HG02852 (cell line): ENCODE measurements around the gene PDGFD.
A peak's percentile ranks its signal among the peaks of the same experiment; 100 is the strongest.

Experiments used
- ATAC-seq: cut with Tn5 transposase; IDR thresholded peaks from one replicate; pipeline ENCODE4 v1.9.1; 2021; ENCODE audit warnings: mild to moderate bottlenecking, moderate library complexity; ENCODE audit not compliant: unreplicated experiment

The PDGFD gene

DNA sequence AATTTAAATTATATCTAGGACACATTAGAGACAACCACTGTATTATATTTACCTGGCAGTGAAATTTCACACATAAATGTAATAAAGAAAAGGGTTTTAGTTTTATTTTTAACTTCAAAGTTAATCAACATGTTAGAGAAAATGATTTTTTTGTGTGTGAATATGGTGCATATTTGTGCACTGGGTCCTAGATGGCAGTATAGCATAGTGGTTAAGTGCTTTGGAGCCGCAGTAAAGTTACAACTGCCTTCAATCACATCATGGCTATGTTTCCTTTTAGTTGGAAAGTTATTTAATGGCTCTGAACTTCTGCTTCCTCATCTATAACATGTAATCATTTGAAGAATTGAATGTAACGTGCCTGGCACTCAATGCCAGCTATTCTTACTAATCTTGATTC is 236.4 kb downstream of the PDGFD start:
- no peak for ATAC-seq

DNA sequence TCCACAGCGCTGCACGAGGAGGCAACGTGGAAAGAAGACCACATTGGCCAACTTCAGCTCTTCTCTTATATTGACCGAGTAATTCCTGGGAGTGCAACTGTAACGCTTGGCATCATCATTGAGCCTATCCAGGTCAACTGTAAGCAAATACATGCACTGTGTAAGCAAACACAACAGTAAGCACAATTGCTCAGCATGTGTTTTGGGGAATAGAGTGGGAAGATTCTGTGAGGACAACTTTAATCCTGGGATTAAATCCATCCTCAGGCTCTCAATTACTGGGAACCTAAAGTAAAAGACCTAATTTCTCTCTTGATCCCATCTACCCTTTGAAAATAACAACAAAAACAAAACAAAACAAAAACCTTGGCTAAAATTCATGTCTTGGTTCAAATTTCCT is 237.0 kb downstream of the PDGFD start:
- no peak for ATAC-seq

DNA sequence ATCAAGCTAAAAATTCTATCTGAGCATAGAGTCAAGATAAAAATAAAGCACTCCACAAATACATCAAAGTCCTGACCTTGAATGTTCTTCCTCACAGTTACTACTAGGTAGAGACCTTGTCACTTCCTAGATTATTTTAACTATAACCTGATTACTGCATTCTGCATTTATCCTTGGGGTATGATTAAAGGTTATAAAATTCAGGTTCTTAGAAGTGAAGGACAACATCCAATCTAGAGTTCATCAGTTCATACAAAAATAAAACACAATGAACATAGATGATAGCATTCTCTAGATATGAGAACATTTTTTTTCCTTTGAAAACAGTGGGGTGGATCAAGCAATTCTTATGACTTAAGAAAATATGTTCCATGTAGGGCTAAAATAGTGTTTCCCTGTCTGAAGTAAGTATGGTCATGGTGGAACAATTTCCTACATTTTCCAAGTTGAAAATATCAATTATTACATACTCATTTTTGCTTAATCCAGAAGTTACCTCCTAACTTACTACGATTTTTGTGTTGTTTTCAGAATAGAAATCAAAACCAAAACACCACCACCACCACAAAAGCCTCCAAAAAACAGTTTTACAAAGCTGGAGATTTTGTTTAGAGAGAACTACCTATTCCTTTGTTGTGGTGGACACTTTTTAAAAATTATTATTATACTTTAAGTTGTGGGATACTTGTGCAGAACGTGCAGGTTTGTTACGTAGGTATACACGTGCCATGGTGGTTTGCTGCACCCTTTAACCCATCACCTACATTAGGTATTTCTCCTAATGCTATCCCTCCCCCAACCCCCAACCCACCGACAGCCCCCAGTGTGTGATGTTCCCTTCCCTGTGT is 239.6 kb downstream of the PDGFD start:
- ATAC-seq: no peak

DNA sequence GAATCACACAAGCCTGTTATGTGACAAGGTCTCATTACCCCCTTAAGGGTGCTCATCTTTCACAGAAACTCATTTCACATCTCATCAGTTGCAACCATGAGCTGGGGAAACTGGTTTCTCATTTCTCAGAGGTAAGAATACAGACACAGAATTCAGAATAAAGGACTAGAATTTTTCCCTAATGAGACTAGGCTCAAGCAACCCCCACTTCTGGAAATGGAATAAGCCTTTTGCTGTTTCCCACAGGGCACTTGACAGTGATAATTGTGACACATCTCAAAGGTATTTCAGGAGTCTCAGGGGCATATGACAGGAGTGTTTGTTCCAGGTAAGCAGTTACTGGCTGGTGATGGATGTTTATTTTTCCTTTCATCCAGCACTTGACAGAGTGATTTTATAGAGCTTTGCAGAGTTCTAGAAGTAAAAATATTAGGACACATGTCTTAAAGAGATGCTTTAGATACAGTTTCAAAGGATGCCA is 240.5 kb downstream of the PDGFD start:
- ATAC-seq: peak; percentile 32

DNA sequence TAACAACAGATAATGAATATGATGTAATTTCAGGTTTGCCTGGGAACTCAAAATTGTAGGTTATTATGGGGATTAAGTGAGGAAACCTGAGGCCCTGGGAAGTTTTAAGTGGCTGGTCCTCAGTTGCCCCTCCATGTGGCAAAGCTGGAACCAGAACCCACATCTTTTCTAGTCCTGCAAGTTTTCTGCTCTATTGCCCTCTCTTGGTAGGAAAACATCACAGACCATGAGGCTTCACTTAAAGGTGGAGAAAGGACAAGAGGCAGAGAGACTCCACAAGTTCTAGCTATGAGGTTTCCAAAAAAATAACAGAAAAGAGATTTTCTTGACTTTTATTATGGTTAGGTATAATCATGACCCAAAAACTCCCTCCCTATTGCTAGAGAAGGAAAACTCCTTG is 243.0 kb downstream of the PDGFD start:
- no peak for ATAC-seq

DNA sequence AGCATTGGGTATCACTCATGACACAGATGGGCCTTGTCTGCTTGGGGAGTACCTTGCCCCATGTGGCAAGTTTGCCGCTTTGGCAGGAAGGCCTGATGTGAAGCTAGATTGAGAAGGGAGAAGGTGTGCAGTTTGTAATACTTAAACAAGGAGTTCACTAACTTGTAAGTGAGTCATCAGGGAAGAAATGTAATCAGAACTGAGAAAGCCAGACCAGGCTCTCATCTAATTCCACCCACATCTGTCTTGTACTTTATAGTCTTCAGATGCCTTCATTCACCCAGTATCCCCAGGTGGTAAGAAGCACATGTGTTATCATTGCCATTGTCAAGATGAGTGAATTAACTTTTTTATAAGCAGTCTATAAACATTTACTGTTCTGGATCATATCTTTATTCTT is 243.5 kb downstream of the PDGFD start:
- peak; percentile 53 for ATAC-seq

DNA sequence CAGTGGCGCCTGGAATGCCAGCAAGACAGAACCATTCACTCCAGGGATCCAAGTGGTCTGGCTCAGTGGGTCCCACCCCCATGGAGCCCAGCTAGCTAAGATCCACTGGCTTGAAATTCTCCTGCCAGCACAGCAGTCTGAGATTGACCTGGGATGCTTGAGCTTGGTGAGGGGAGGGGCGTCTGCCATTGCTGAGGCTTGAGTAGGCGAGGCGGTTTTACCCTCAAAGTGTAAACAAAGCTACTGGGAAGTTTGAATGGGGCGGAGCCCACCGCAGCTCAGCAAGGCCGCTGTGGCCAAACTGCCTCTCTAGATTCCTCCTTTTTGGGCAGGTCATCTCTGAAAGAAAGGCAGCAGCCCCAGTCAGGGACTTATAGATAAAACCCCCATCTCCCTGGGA is 253.2 kb downstream of the PDGFD start:
- ATAC-seq: no peak

DNA sequence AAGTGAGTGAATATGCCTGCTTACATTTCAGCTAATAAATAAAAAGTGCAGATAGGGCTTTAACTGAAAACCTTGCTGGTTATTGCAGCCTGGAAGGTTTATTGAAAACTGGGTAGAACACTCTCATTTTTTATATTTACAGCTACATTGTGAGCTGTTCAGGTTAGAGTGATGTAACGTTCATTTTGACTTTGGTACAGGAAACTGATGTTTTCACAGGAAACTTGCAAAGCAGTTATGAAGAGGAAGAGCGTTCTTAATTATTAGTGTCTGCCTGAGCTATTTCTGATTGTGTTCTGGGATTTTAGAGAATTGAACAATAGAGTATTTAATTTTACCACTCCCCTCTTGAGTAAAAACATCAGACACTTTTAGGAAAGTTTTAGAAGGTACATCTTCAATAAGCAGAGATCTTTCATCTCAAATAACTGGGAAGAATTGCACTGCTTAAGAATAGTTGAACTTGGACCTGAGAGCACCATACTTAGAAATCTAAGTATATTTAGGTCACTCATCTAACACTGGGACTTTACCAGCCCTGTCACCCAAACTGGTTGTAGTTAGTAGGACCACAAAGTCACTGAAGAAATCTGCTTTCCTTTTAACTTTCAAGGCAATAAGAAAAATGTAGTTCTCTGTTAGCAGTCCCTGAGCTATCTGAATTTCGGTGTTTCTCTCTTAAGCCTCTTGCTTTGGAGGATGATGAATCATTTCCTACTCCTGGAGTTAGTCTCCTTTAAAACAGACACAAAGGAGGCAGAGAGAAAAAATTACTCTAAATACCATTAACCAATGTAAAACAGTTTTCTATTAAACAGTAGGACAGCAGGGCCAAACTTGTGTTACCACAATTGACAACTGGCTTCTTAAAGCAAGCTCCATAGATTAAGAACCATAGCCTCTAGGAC is 256.1 kb downstream of the PDGFD start:
- no peak for ATAC-seq

DNA sequence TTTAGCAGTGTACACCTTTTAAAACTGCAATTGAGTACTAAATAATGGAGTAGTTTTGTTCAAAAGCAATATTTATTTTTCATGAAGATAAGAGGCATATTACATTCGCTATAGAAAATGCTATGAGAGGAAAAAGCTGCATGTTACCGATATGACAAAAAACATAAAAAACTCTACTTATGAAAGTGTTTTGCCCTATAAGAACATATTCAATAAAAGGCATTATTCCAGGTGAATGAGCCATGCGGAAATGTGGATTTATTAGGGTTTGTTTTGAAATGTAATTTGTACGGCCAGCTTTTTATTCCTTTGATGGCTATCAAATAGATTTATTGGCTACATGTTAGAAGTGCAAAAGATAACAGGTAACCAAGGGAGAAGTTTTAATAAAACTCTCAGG is 256.8 kb downstream of the PDGFD start:
- no peak for ATAC-seq

DNA sequence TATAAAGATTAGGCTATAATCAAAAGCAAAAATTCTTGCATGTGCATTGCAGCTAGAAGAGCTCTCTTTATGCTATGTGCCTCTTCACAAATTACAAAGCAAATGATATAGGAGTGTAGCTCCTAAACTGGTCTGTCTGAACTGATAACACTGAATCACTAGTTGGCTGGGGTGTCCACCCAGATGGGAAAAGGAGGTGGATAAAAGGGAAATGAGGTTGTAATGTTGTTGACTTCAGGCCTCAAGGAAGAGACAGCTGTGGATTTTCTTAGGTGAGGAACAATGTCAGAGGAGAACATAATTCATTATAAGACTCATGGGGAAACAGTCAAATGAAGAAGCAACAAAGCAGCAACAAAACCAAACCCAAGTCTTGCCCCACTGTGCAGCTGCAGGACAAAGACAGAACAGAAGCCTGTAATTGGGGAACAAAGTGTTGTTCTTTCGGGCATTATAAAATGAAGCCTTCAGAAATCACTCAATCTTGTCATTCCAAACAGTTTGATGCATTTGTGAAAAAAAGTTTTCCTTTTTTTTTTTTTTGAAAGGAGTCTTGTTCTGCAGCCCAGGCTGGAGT is 257.6 kb downstream of the PDGFD start:
- ATAC-seq: no peak

DNA sequence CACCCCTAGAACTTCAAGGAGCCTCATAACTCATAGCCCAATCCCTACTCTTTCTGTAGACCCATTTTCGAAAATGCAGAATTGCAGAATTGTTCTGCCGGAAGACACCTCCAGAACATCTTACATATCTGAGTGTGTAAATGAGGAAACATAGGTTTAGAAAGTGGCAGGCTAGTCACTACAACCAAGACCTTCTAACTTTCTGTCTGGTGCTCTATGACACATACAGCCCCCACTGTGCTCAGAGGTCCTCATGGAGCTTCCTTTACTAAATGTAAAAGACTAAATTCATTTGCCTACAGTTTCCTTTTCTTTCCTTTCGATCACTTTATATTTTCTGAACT is 259.7 kb downstream of the PDGFD start:
- ATAC-seq: peak; percentile 81

DNA sequence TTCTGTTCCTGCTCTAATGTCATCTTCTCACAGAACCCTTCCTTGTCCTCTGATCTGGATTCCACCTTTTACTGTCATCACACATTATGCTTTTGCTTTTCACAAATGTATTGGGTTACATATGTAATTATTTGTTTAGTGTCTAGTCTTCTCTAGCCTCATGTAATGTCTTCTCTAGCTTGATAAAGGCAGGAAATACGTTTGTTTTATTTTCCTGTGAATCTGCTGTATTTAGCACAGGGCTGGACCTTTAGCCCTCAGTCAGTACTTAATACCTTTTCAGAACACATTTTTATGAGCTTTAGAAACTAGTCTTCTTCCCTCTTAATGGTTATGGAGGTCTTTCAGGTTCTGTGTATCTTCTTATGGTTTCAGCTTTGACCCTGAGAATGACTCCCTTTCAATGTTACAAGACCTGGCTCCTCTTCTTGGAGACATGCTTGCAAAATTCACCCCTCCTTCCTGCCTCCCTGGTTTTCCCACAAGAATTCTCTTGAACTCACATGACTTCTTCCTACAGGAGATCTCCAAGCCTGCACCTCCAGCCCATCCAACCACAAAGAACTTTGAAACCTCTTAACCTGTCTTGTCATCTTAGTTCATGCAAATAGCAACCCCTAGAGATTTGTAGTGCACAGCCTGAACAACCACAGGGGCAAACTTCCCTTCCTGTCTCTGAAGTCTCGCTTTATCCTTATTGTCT is 260.2 kb downstream of the PDGFD start:
- ATAC-seq: peak; percentile 89

DNA sequence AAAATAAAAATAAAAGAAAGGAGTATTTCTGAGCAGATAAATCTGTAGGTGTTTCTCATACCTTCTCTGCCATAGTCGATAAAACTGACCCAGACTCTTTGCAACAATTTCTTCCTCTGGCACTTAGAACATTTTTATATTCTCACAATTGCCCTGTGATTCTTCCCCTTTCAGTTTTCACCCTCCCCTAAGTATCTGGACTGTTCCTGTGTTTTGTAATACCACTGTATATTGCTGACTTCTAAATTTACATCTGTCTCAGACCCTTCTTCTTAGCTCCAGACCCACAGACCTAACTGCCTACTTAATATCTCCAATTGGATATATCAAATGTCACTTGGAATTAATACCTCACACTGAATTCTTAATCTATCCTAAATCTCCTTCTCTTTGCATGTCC is 261.0 kb downstream of the PDGFD start:
- no peak for ATAC-seq

DNA sequence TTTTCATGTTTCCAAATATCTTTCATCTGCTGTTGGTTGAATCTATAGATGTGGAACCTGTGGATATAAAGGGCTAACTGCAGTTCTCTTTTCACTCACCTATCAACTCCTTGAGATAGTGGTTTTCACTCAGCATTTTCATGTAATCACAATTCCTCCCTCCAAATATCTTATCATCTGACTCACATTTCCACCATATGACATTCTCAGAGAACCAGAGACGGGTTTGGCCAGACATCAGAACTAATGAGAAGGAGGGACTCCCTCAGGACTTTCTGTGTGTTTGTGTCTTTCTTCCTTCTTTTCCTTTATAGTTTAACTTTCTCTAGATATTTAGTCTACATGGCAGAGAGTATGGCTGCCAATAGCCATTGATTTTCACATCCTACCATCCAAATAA is 262.3 kb downstream of the PDGFD start:
- no peak for ATAC-seq

DNA sequence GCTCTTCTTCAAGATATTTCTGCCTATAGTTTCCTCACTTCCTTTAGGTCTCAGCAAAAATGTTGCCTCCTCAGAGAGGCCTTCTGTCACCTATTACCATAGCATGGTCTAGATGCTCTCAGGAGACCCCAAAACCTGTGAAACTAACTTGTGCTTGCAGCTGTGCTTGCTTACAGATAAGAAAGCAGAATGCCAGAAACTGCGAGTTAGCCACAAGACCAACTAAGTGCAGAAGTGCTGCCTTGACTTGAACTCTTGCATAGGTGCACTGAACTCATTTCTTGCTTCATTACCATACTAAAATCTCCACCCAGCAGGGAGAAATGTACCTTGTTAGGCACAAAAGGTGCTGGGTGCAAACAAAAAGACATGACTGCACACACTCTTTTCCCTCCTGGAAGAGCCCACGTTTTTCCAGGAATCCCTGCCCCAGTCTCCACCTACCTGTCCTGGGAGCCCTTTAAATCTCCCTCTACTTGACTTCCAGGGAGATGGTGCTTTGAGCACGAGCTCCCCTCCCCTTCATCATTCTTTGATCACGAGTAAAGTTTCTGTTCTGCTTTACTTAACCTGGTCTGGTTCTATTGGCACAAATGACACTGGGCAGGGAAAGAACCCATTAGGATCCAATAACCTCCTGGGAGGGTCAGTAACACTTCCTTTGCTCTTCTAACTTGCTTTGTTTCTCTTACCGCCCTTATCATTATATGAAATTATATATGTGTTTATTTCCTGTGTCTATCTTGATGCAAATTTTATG is 265.2 kb downstream of the PDGFD start:
- peak; percentile 73 for ATAC-seq

DNA sequence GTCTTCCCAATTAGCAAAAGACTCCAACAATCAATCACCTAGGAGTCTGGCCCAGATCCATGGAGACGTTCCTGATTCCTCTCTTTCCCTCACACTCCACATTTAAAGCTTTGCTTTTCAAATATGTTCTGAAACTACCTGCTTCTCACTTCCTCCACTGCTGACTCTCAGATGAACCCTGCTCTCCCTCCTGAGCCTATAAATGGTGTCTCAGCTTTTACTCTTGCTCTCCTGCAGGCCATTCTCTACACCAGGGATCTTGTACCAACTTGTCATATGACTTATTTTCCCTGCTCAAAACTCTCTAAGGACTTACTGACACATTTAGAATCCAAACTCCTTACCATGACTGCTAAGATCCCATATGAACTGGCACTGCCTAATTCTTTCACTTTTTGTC is 265.9 kb downstream of the PDGFD start:
- ATAC-seq: peak; percentile 53

DNA sequence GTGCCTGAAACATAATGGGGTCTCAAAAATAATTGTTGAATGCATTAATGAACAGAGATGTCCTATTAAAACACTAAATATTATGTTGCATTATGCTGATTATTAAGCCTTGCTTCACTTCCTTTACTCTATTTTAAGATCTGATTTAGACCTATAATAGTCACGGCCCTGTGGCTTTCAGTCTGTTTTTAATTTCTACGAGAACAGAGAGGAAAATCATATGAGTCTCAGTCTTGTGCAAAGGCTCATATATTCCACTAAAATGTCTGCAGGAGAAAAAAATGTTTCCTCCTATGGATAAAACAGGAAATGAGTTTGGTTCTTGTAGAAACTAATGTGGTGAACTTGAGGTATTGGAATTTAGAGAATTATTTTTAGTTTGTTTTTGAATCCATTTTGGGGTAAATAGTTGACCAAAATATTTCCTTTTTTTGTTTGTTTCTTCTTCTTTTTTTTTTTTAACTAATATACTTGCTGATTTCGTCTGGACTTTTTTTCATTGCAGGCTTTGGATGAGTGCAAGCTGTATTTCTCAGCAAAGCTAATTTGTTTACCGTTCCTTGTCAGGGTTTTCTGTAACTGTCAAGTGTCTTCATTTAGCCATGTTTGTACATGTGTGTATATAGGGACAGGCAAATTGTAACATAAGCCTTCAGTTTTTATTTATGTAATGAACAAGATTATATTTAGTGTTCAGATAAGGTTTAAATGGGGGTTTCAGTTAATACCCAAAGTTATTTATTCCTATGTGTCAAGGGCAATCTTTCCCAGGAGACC is 266.6 kb downstream of the PDGFD start:
- ATAC-seq: peak; percentile 22

DNA sequence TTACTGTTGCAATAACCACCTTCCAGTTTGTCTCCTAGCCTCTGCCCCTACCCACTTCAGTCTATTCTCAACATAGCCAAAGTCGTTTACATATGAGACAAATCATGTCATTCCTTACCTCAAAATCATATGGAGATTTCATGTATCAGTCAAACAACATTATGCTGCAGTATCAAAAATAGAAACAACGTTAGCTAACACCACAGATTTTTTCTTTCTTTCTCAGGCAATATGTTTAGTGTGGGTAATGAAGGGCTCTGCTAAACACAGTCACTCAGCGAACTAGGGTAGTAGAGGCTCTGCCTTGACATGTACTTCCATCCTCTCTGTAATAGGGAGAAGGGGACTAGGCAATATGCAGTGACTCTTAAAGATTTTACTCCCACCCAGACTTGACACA is 268.8 kb downstream of the PDGFD start:
- no peak for ATAC-seq

DNA sequence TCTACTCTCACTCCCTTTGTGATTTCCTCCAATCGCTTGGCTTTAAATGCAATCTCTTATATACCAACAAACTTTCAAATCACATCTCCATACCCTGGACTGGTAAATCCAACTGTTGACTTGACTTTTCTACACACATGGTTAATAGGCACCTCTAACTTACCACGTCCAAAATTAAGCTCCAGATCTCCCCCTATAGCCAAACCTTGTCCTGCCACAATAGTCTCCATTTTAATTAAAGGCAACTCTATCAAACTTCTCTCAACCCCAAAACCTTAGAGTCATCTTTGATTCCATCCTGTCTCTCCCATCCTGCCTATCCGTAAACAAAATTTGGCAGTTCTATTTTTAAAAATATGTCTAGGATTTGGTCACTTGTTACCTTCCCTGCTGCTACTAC is 269.3 kb downstream of the PDGFD start:
- no peak for ATAC-seq

DNA sequence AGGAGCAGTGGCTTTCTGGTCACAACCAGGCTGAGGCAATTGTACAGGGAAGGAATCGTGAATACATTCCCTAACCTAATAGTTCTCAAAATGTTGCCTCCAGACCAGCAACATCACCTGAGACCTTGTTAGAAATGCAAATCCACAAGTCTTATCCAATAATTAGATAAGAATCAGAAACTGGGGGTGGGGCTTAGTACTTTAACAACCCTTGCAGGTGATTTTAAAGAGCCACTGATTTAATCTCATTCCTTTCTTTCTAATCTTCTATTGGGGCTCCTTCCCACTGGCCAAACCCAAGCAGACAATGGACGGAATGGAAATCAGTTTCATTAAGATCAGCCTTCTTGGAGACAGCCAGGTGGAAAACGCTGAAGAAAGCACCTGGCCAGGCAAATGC is 269.9 kb downstream of the PDGFD start:
- ATAC-seq: no peak
